Measurements from ENCODE around the gene ZSCAN5A.
"Not testable (repeated sequence)": the region's sequence is repeated elsewhere in the genome, so short reads cannot be mapped to it uniquely, and the experiment has no call there.

ZSCAN5A gene

GRCh38 chr19:56269348-56269747, 45.3 kb downstream of the ZSCAN5A start:
- H3K27ac ChIP-seq (replicated peaks; ENCODE audit: low read length) = no peak overlapping the region
- H3K4me1 ChIP-seq (ENCODE audit: control insufficient read depth in 2 of 2, insufficient read depth in 1 of 2, low read depth in 1 of 2, low read length in 2 of 2) = no peaks in the 10 kb centered on the region
- no peak overlapping the region for H4K91ac ChIP-seq (ENCODE audit: low read depth, low read length, poor library complexity)
- H3K9me3 ChIP-seq (replicated peaks in 1 of 2; ENCODE audit: control insufficient read depth in 2 of 2, insufficient read depth in 1 of 2, low read depth in 1 of 2, low read length in 2 of 2) = no peaks in the 10 kb centered on the region
- no peak overlapping the region for H4K8ac ChIP-seq (ENCODE audit: low read depth, low read length)
- no CpG with 5 or more reads among the region's 6 CpGs for WGBS, 2 donors (ENCODE audit: extremely low coverage in 2 of 2, insufficient read length in 2 of 2, insufficient replicate concordance in 1 of 2)
- no peak overlapping the region for H2AK5ac ChIP-seq (ENCODE audit: low read depth, low read length)
- no peak overlapping the region for H3K18ac ChIP-seq (ENCODE audit: low read length)
- no peak overlapping the region for H3K9ac ChIP-seq (ENCODE audit: low read depth, low read length, poor library complexity)
- no peak overlapping the region for H3K23ac ChIP-seq (ENCODE audit: low read depth, low read length, poor library complexity)
- DNase-seq (ENCODE audit: low spot score) = no peak
- no peak overlapping the region for H2BK12ac ChIP-seq (ENCODE audit: low read length)
- no peaks in the 10 kb centered on the region for H3K79me1 ChIP-seq (ENCODE audit: low read depth, low read length)
- H2BK15ac ChIP-seq (ENCODE audit: low read length) = no peak overlapping the region
- H3K4me3 ChIP-seq (ENCODE audit: low read length in 2 of 2) = no peak overlapping the region
- H2BK120ac ChIP-seq (ENCODE audit: low read depth, low read length) = no peak overlapping the region
- no peak overlapping the region for H3K14ac ChIP-seq (ENCODE audit: low read length)
- H3K27me3 ChIP-seq (ENCODE audit: control insufficient read depth in 3 of 3, insufficient read depth in 3 of 3, low read depth in 1 of 3, low read length in 3 of 3) = no peaks in the 10 kb centered on the region
- no peak overlapping the region for H2AFZ ChIP-seq (ENCODE audit: low read length)
- H3K36me3 ChIP-seq (replicated peaks in 1 of 2; ENCODE audit: control insufficient read depth in 2 of 2, insufficient read depth in 2 of 2, low read length in 2 of 2) = no peaks in the 10 kb centered on the region
- no peak overlapping the region for H3K4me2 ChIP-seq (ENCODE audit: insufficient read depth, low read length, poor library complexity, severe bottlenecking)
- H2BK5ac ChIP-seq (ENCODE audit: low read length) = no peak overlapping the region
- H3K4ac ChIP-seq (ENCODE audit: low read length) = no peak overlapping the region

- no peaks in the 10 kb centered on the region for H3K79me1 ChIP-seq (ENCODE audit: low read depth, low read length)
- H2BK12ac ChIP-seq (ENCODE audit: low read length) = no peak overlapping the region
- no peak overlapping the region for H3K4ac ChIP-seq (ENCODE audit: low read length)
- DNase-seq (ENCODE audit: low spot score) = no peak
- H3K36me3 ChIP-seq (replicated peaks in 1 of 2; ENCODE audit: control insufficient read depth in 2 of 2, insufficient read depth in 2 of 2, low read length in 2 of 2) = no peaks in the 10 kb centered on the region
- no peak overlapping the region for H4K91ac ChIP-seq (ENCODE audit: low read depth, low read length, poor library complexity)
- no peaks in the 10 kb centered on the region for H3K27me3 ChIP-seq (ENCODE audit: control insufficient read depth in 3 of 3, insufficient read depth in 3 of 3, low read depth in 1 of 3, low read length in 3 of 3)
- no CpG with 5 or more reads among the region's 3 CpGs for WGBS, 2 donors (ENCODE audit: extremely low coverage in 2 of 2, insufficient read length in 2 of 2, insufficient replicate concordance in 1 of 2)
- H2BK15ac ChIP-seq (ENCODE audit: low read length) = no peak overlapping the region
- H3K4me3 ChIP-seq (ENCODE audit: low read length in 2 of 2) = no peak overlapping the region
- no peak overlapping the region for H3K27ac ChIP-seq (replicated peaks; ENCODE audit: low read length)
- no peak overlapping the region for H2BK5ac ChIP-seq (ENCODE audit: low read length)
- no peak overlapping the region for H4K8ac ChIP-seq (ENCODE audit: low read depth, low read length)
- H2AK5ac ChIP-seq (ENCODE audit: low read depth, low read length) = no peak overlapping the region
- no peak overlapping the region for H2BK120ac ChIP-seq (ENCODE audit: low read depth, low read length)
- H3K9me3 ChIP-seq (replicated peaks in 1 of 2; ENCODE audit: control insufficient read depth in 2 of 2, insufficient read depth in 1 of 2, low read depth in 1 of 2, low read length in 2 of 2) = no peaks in the 10 kb centered on the region
- no peak overlapping the region for H2AFZ ChIP-seq (ENCODE audit: low read length)
- no peak overlapping the region for H3K18ac ChIP-seq (ENCODE audit: low read length)
- H3K4me2 ChIP-seq (ENCODE audit: insufficient read depth, low read length, poor library complexity, severe bottlenecking) = no peak overlapping the region
- no peak overlapping the region for H3K14ac ChIP-seq (ENCODE audit: low read length)
- no peak overlapping the region for H3K9ac ChIP-seq (ENCODE audit: low read depth, low read length, poor library complexity)
- H3K4me1 ChIP-seq (ENCODE audit: control insufficient read depth in 2 of 2, insufficient read depth in 1 of 2, low read depth in 1 of 2, low read length in 2 of 2) = no peaks in the 10 kb centered on the region
- H3K23ac ChIP-seq (ENCODE audit: low read depth, low read length, poor library complexity) = no peak overlapping the region
These were observed 48.6 kb downstream of the ZSCAN5A start for GRCh38 chr19:56266051-56266450.

GRCh38 chr19:56263319-56263718, 51.3 kb downstream of the ZSCAN5A start:
- no peaks in the 10 kb centered on the region for H3K4me1 ChIP-seq (ENCODE audit: control insufficient read depth in 2 of 2, insufficient read depth in 1 of 2, low read depth in 1 of 2, low read length in 2 of 2)
- H2BK120ac ChIP-seq (ENCODE audit: low read depth, low read length) = no peak overlapping the region
- no peak overlapping the region for H2BK15ac ChIP-seq (ENCODE audit: low read length)
- no peak overlapping the region for H3K27ac ChIP-seq (replicated peaks; ENCODE audit: low read length)
- no peak overlapping the region for H4K8ac ChIP-seq (ENCODE audit: low read depth, low read length)
- DNase-seq (ENCODE audit: low spot score) = no peak
- no peak overlapping the region for H3K18ac ChIP-seq (ENCODE audit: low read length)
- no peaks in the 10 kb centered on the region for H3K36me3 ChIP-seq (replicated peaks in 1 of 2; ENCODE audit: control insufficient read depth in 2 of 2, insufficient read depth in 2 of 2, low read length in 2 of 2)
- H2AK5ac ChIP-seq (ENCODE audit: low read depth, low read length) = no peak overlapping the region
- H3K4me3 ChIP-seq (ENCODE audit: low read length in 2 of 2) = no peak overlapping the region
- H3K79me1 ChIP-seq (ENCODE audit: low read depth, low read length) = no peaks in the 10 kb centered on the region
- H4K91ac ChIP-seq (ENCODE audit: low read depth, low read length, poor library complexity) = no peak overlapping the region
- no peak overlapping the region for H3K9ac ChIP-seq (ENCODE audit: low read depth, low read length, poor library complexity)
- H2BK12ac ChIP-seq (ENCODE audit: low read length) = no peak overlapping the region
- H3K14ac ChIP-seq (ENCODE audit: low read length) = no peak overlapping the region
- WGBS, 2 donors (ENCODE audit: extremely low coverage in 2 of 2, insufficient read length in 2 of 2, insufficient replicate concordance in 1 of 2) = no CpG with 5 or more reads among the region's 5 CpGs
- no peak overlapping the region for H3K23ac ChIP-seq (ENCODE audit: low read depth, low read length, poor library complexity)
- no peak overlapping the region for H2BK5ac ChIP-seq (ENCODE audit: low read length)
- H3K27me3 ChIP-seq (ENCODE audit: control insufficient read depth in 3 of 3, insufficient read depth in 3 of 3, low read depth in 1 of 3, low read length in 3 of 3) = no peaks in the 10 kb centered on the region
- H3K4me2 ChIP-seq (ENCODE audit: insufficient read depth, low read length, poor library complexity, severe bottlenecking) = no peak overlapping the region
- H3K9me3 ChIP-seq (replicated peaks in 1 of 2; ENCODE audit: control insufficient read depth in 2 of 2, insufficient read depth in 1 of 2, low read depth in 1 of 2, low read length in 2 of 2) = no peaks in the 10 kb centered on the region
- no peak overlapping the region for H2AFZ ChIP-seq (ENCODE audit: low read length)
- no peak overlapping the region for H3K4ac ChIP-seq (ENCODE audit: low read length)

- not testable (repeated sequence) for H2AFZ ChIP-seq (ENCODE audit: low read length); H3K4me1 ChIP-seq (ENCODE audit: control insufficient read depth in 2 of 2, insufficient read depth in 1 of 2, low read depth in 1 of 2, low read length in 2 of 2); H4K91ac ChIP-seq (ENCODE audit: low read depth, low read length, poor library complexity); H4K8ac ChIP-seq (ENCODE audit: low read depth, low read length); H3K79me1 ChIP-seq (ENCODE audit: low read depth, low read length); H2BK120ac ChIP-seq (ENCODE audit: low read depth, low read length); H3K4ac ChIP-seq (ENCODE audit: low read length); H3K4me2 ChIP-seq (ENCODE audit: insufficient read depth, low read length, poor library complexity, severe bottlenecking); H3K27ac ChIP-seq (replicated peaks; ENCODE audit: low read length); H2BK12ac ChIP-seq (ENCODE audit: low read length); H3K23ac ChIP-seq (ENCODE audit: low read depth, low read length, poor library complexity); H3K18ac ChIP-seq (ENCODE audit: low read length); H3K4me3 ChIP-seq (ENCODE audit: low read length in 2 of 2); H3K9me3 ChIP-seq (replicated peaks in 1 of 2; ENCODE audit: control insufficient read depth in 2 of 2, insufficient read depth in 1 of 2, low read depth in 1 of 2, low read length in 2 of 2); H2AK5ac ChIP-seq (ENCODE audit: low read depth, low read length); H3K14ac ChIP-seq (ENCODE audit: low read length); H3K36me3 ChIP-seq (replicated peaks in 1 of 2; ENCODE audit: control insufficient read depth in 2 of 2, insufficient read depth in 2 of 2, low read length in 2 of 2); H2BK5ac ChIP-seq (ENCODE audit: low read length); H3K9ac ChIP-seq (ENCODE audit: low read depth, low read length, poor library complexity); DNase-seq (ENCODE audit: low spot score); H3K27me3 ChIP-seq (ENCODE audit: control insufficient read depth in 3 of 3, insufficient read depth in 3 of 3, low read depth in 1 of 3, low read length in 3 of 3); H2BK15ac ChIP-seq (ENCODE audit: low read length)
- no CpG with 5 or more reads among the region's 6 CpGs for WGBS, 2 donors (ENCODE audit: extremely low coverage in 2 of 2, insufficient read length in 2 of 2, insufficient replicate concordance in 1 of 2)
These were observed 52.7 kb downstream of the ZSCAN5A start for GRCh38 chr19:56261932-56262331.

Data from neuronal stem cell (in vitro differentiated cells).